K562 (cell line): ENCODE results near the gene OOSP4B. TPM values are rescaled to one million over a fixed set of nuclear protein-coding genes. Genes with fewer than 3 reads are reported as not detected.

ENCODE experiments used
- ATAC-seq: fragments of 200-7000 bp; cut with Tn5 transposase; 3 replicates; pipeline ENCODE4 v1.9.1; 2020; ENCODE audit warnings: moderate library complexity
- BruUV-seq: library from RNA; stranded (reverse); fragments of 400-500 nt; replicated peaks from 2 replicates; lab custom pipeline; 2021; lab: Mats Ljungman, UMichigan
- CTCF ChIA-PET: fragments of 300-600 bp; formaldehyde crosslinking; extraction: SDS; loops from one replicate; lab custom pipeline; 2021; ENCODE audit warnings: low intra/inter-chr PET ratio; lab: Yijun Ruan, JAX
- POLR2A ChIA-PET: fragments of 300-600, 350-650 bp; sonication (Branson Sonifier 250); formaldehyde crosslinking; extraction: SDS; loops from one replicate; lab custom pipeline; 2021; ENCODE audit warnings: antibody characterized with exemption, inconsistent platforms; lab: Yijun Ruan, JAX
- DNase-seq, 4 experiments: peaks; one replicate each; pipeline versions ENCODE4 v3.0.0 to v3.0.0-alpha.2; 2011 to 2018; ENCODE audit warnings: low spot score in 3 of 4, mixed read lengths in 3 of 4; ENCODE audit errors: extremely low read depth in 1 of 4
- FAIRE-seq: peaks from 2 replicates; lab custom pipeline; 2011; peaks lifted over from hg19 to GRCh38; lab: Jason Lieb, UNC
- H2AFZ ChIP-seq: 2 replicates; pipeline ENCODE4 v1.6.0; 2011; ENCODE audit warnings: low read depth, low read length, control low read depth, inconsistent platforms
- H3K27ac ChIP-seq: fragments of 200-600 bp; 3 replicates; pipeline ENCODE4 v1.8.0; 2011; ENCODE audit warnings: low read depth, mild to moderate bottlenecking, control low read depth, inconsistent platforms, low read length, moderate library complexity, mixed read lengths; ENCODE audit errors: extremely low read depth
- H3K27me3 ChIP-seq, 2 experiments: fragments of 300-600 bp in 1 of 2; 2 replicates in 1 of 2; 3 replicates in 1 of 2; pipeline versions ENCODE4 v1.6.0 to v1.8.0; 2011; ENCODE audit warnings: inconsistent platforms in 2 of 2, low read length in 2 of 2, mild to moderate bottlenecking in 1 of 2, mixed read lengths in 1 of 2, moderate library complexity in 1 of 2; ENCODE audit not compliant: control insufficient read depth in 2 of 2, insufficient read depth in 2 of 2
- H3K36me3 ChIP-seq: fragments of 300-600 bp; 3 replicates; pipeline ENCODE4 v1.8.0; 2011; ENCODE audit warnings: mild to moderate bottlenecking, low read length, inconsistent platforms; ENCODE audit not compliant: control insufficient read depth, insufficient read depth
- H3K4me1 ChIP-seq, 2 experiments: fragments of 200-600 bp in 1 of 2; replicated peaks in 1 of 2; 2 replicates in 1 of 2; 3 replicates in 1 of 2; pipeline versions ENCODE4 v1.5.1 to v1.8.0; 2011; ENCODE audit warnings: inconsistent platforms in 2 of 2, low read length in 2 of 2, mild to moderate bottlenecking in 1 of 2, mixed read lengths in 1 of 2, moderate library complexity in 1 of 2; ENCODE audit not compliant: control insufficient read depth in 2 of 2, insufficient read depth in 2 of 2
- H3K4me2 ChIP-seq: 2 replicates; pipeline ENCODE4 v1.6.1; 2011; ENCODE audit warnings: low read length, control low read depth, inconsistent platforms, mixed read lengths; ENCODE audit not compliant: insufficient read depth
- H3K4me3 ChIP-seq: fragments of 200-600 bp; sonication (generic), shearing (Covaris generic); 2 replicates; pipeline ENCODE4 v1.5.1; 2016; ENCODE audit warnings: control low read depth, inconsistent platforms
- H3K79me2 ChIP-seq: fragments of 200-600 bp; 3 replicates; pipeline ENCODE4 v1.8.0; 2011; ENCODE audit warnings: low read length, inconsistent platforms; ENCODE audit not compliant: control insufficient read depth, insufficient read depth
- H3K9ac ChIP-seq, 2 experiments: 2 replicates each; pipeline versions ENCODE4 v1.6.0 to v1.6.1; 2011; ENCODE audit warnings: low read depth in 2 of 2, low read length in 2 of 2, control low read depth in 1 of 2, inconsistent platforms in 1 of 2, mild to moderate bottlenecking in 1 of 2, mixed read lengths in 1 of 2; ENCODE audit not compliant: insufficient read depth in 1 of 2
- H3K9me1 ChIP-seq: one replicate; pipeline ENCODE4 v1.6.0; 2011; ENCODE audit warnings: inconsistent platforms, mild to moderate bottlenecking, low read length, moderate library complexity; ENCODE audit not compliant: control insufficient read depth, insufficient read depth
- H3K9me3 ChIP-seq: replicated peaks from 2 replicates; pipeline ENCODE4 v1.5.1; 2011; ENCODE audit warnings: low read depth, low read length, inconsistent platforms; ENCODE audit not compliant: control insufficient read depth, insufficient read depth
- H4K20me1 ChIP-seq: replicated peaks from 2 replicates; pipeline ENCODE4 v1.6.1; 2011; ENCODE audit warnings: low read length, inconsistent platforms, mixed read lengths; ENCODE audit not compliant: control insufficient read depth, insufficient read depth
- ARID1B ChIP-seq: fragments of 450-650 bp; IDR thresholded peaks from 2 replicates; pipeline ENCODE4 v1.6.1; 2016; ENCODE audit warnings: antibody characterized with exemption, mild to moderate bottlenecking, inconsistent platforms
- CBFA2T3 ChIP-seq: fragments of 450-650 bp; IDR thresholded peaks from 2 replicates; pipeline ENCODE4 v1.6.1; 2017
- ELF4 ChIP-seq: fragments of 450-650 bp; formaldehyde crosslinking; IDR thresholded peaks from 2 replicates; pipeline ENCODE4 v1.4.0; 2022; ENCODE audit warnings: missing genetic modification characterization
- REST ChIP-seq, 2 experiments: fragments of 450-650 bp; formaldehyde crosslinking in 1 of 2; IDR thresholded peaks; 2 replicates each; pipeline versions ENCODE4 v1.4.0 to v1.6.1; 2014 to 2020; ENCODE audit warnings: mild to moderate bottlenecking in 2 of 2, borderline replicate concordance in 1 of 2, low read depth in 1 of 2
- TAL1 ChIP-seq: fragments of 450-650 bp; IDR thresholded peaks from 2 replicates; pipeline ENCODE4 v1.6.1; 2016; ENCODE audit warnings: mild to moderate bottlenecking
- TCF3 ChIP-seq: sonication (generic); formaldehyde crosslinking; IDR thresholded peaks from 2 replicates; pipeline ENCODE4 v1.4.0; 2020; ENCODE audit warnings: mild to moderate bottlenecking, missing genetic modification reagents
- TEAD4 ChIP-seq, 2 experiments: sonication (generic) in 1 of 2; formaldehyde crosslinking in 1 of 2; IDR thresholded peaks; 2 replicates each; pipeline versions ENCODE4 v1.6.1 to v1.8.0; 2012 to 2022; ENCODE audit warnings: borderline replicate concordance in 1 of 2, inconsistent platforms in 1 of 2, low read length in 1 of 2, mild to moderate bottlenecking in 1 of 2, missing genetic modification reagents in 1 of 2
- VEZF1 ChIP-seq: fragments of 200-800 bp; sonication (Bioruptor generic); IDR thresholded peaks from 2 replicates; pipeline ENCODE4 v1.6.1; 2017; ENCODE audit warnings: missing genetic modification characterization, missing compliant biosample characterization
- WGBS: fragments of 100-300 bp; shearing (Covaris generic); methylation state at CpG from one replicate; pipeline ENCODE4 v1.1.6; 2016; ENCODE audit warnings: low coverage, mixed read lengths; ENCODE audit not compliant: insufficient coverage; ENCODE audit errors: missing lambda C conversion rate; 5-methylcytosine and 5-hydroxymethylcytosine counted together
- in situ Hi-C: fragments of 300-500 bp; cut with MboI; formaldehyde crosslinking; loops from 4 replicates; pipeline ENCODE4 v1.15.0; 2018; ENCODE audit warnings: inconsistent platforms, mixed read lengths
- intact Hi-C: fragments of 100-400 bp; cut with micrococcal nuclease; formaldehyde crosslinking; loops from 2 replicates; pipeline ENCODE4 v1.14.2; 2022
- polyA plus RNA-seq, 8 experiments: library from polyadenylated mRNA; depleted of rRNA in 4 of 8; stranded (reverse) in 5 of 8; unstranded in 3 of 8; fragments of >200 nt; fragmentation: Nextera tagmentation in 2 of 8; fragmentation: Illumina TruSeq in 1 of 8; extraction: Ambion mirVana in 2 of 8; extraction: Trizol in 1 of 8; gene quantifications; 2 replicates each; pipeline versions ENCODE4 v1.2.1 to v1.2.3, GENCODE V29; 2011 to 2014; ENCODE audit warnings: inconsistent platforms in 1 of 8, missing spikeins in 1 of 8
- total RNA-seq, 7 experiments: library from RNA; depleted of rRNA in 6 of 7; stranded (reverse); fragments of >200 nt in 6 of 7; fragmentation: Illumina TruSeq in 2 of 7; extraction: Trizol in 2 of 7; gene quantifications; 2 replicates each; pipeline versions ENCODE4 v1.2.1 to v1.2.3, GENCODE V29; 2011 to 2021; ENCODE audit warnings: low replicate concordance in 1 of 7

OOSP4B gene
- total and polyA plus RNA-seq, 9 of the 15 experiments (the other 6 are each of a cell fraction or from before 2014, with no cell fraction given) = 0.10 to 0.43 (median 0.15) TPM; not detected in 5

GRCh38 chr11:60078745-60079144 is 61.8 kb downstream of the OOSP4B start:
- no peak overlapping the region for H3K27ac ChIP-seq
- ChIA-PET CTCF (no interaction called here), POLR2A (no interaction called here)
- WGBS = 37% methylated on average over 4 of the region's 4 CpGs
- ATAC-seq = peak; percentile 67
- no peaks in the 10 kb centered on the region for H3K36me3 ChIP-seq
- peaks cover 7% of the 10 kb centered on the region for H3K9me3 ChIP-seq
- DNase-seq = peak in 2 of 4 experiments; percentile 23 to 24
- no peaks in the 10 kb centered on the region for H3K79me2 ChIP-seq
- no peak overlapping the region for H3K4me2 ChIP-seq
- FAIRE-seq = no peak
- peak overlapping the region; percentile 18; the same call in 1 of the 2 replicates for H2AFZ ChIP-seq
- H3K4me3 ChIP-seq = no peak overlapping the region
- no peaks in the 10 kb centered on the region for H4K20me1 ChIP-seq
- BruUV-seq = no TSS peak
- in situ Hi-C loops (no loop called here), intact Hi-C loops (no loop called here)
- no peak overlapping the region for H3K9ac ChIP-seq
- H3K9me1 ChIP-seq = no peaks in the 10 kb centered on the region
- H3K27me3 ChIP-seq = no peaks in the 10 kb centered on the region
- TF ChIP-seq TCF3 (CRISPR knock-in tag) = peak; percentile 65
- no peak for TF ChIP-seq VEZF1
- TF ChIP-seq REST (IDR thresholded peaks at IDR 0.05; ENCODE audit: borderline replicate concordance) = peak; percentile 13; the same call in 1 of the 2 replicates
- no peak for TF ChIP-seq REST (CRISPR knock-in tag; IDR thresholded peaks at IDR 0.05; ENCODE audit: low read depth)
- TF ChIP-seq TAL1 = peak; percentile 18; the same call in 1 of the 2 replicates
- TF ChIP-seq TEAD4 (IDR thresholded peaks at IDR 0.05; ENCODE audit: low read length) = peak; percentile 63
- no peak for TF ChIP-seq TEAD4 (CRISPR knock-in tag; IDR thresholded peaks at IDR 0.05; ENCODE audit: borderline replicate concordance)
- TF ChIP-seq CBFA2T3 = peak; percentile 53
- TF ChIP-seq ELF4 = no peak
- TF ChIP-seq ARID1B = peak; percentile 31
- H3K4me1 ChIP-seq = peaks cover 0 to 3% of the 10 kb centered on the region in 2 experiments; a peak in 2 of 5 replicates
